NCI-H1417 (cell line): Measurements from ENCODE around the gene ZNF77.
"Not testable (repeated sequence)": the region's sequence is repeated elsewhere in the genome, so short reads cannot be mapped to it uniquely, and the experiment has no call there.

Source experiments
- DNase-seq, 3 experiments: peaks; one replicate each; lab custom pipeline; 2025; lab: John Stamatoyannopoulos, UW

The ZNF77 gene

GRCh38 chr19:2944775-2945574 is at the start of gene ZNF77:
Gene ZNF77, minus strand, starts transcription at chr19:2944971. Its CDS starts 131 bp downstream, at chr19:2944840.
- DNase-seq: peak; percentile 100

- no peak for DNase-seq
These were observed 48.8 kb upstream of the ZNF77 start for GRCh38 chr19:2993579-2993978.

DNA sequence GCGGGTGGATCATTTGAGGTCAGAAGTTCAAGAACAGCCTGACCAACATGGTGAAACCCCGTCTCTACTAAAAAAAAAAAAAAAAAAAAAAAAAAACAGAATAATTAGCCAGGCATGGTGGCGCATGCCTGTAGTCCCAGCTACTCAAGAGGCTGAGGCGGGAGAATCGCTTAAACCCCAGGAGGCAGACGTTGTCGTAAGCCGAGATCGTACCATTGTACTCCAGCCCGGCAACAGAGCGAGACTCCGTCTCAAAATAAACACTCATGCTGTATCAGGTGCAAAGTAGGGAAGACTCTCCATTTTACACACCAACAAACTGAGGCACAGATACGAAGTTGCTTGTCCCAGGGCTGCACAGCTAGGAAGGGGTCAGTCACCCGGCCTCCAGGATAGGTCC is 48.2 kb upstream of the ZNF77 start:
- DNase-seq: peak in 2 of 3 experiments; percentile 58 to 64

DNA sequence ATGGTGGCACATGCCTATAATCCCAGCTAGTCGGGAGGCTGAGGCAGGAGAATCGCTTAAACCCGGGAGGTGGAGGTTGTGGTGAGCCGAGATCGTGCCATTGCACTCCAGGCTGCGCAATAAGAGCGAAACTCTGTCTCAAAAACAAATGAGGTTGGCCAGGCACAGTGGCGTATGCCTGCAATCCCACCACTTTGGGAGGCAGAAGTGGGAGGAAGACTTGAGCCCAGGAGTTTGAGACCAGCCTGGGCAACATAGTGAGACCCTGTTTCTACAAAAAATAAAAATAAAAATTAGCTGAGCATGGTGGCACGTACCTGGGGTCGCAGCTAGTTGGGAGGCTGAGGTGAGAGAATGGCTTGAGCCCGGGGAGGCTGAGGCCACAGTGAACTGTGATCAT is 47.6 kb upstream of the ZNF77 start:
- DNase-seq: not testable (repeated sequence)

- no peak for DNase-seq
These were observed 44.6 kb upstream of the ZNF77 start for GRCh38 chr19:2989236-2989946.

- DNase-seq: no peak
These were observed 43.8 kb upstream of the ZNF77 start for GRCh38 chr19:2988568-2988967.

- peak in 2 of 3 experiments; percentile 39 to 40 for DNase-seq
These were observed 43.0 kb upstream of the ZNF77 start for GRCh38 chr19:2987797-2988196.

- peak in 2 of 3 experiments; percentile 78 to 94 for DNase-seq
These were observed 42.3 kb upstream of the ZNF77 start for GRCh38 chr19:2986951-2987524.

- DNase-seq: no peak
These were observed 39.4 kb upstream of the ZNF77 start for GRCh38 chr19:2984215-2984528.

GRCh38 chr19:2983351-2984214 is 38.8 kb upstream of the ZNF77 start:
- DNase-seq: peak; percentile 97 to 99 (median 98)

DNA sequence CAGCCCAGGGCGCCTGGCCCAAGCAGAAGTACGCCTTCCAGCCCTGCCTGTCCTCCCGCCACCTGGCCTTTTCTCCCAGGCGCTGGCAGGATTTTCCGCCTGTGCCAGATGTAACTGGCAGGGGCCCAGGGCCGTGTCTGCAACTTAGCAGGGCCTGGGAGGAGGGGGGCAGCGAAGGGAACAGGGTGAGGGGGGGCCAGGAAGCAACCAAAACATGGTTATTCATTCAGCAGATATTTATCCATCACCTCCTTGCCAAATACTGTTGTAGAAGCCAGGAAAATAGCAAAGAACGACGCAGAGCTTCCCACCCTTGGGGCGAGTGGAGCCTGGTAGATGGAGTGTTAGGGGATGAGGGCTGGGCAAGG is 38.2 kb upstream of the ZNF77 start:
- DNase-seq: peak; percentile 51 to 88 (median 81)

DNA sequence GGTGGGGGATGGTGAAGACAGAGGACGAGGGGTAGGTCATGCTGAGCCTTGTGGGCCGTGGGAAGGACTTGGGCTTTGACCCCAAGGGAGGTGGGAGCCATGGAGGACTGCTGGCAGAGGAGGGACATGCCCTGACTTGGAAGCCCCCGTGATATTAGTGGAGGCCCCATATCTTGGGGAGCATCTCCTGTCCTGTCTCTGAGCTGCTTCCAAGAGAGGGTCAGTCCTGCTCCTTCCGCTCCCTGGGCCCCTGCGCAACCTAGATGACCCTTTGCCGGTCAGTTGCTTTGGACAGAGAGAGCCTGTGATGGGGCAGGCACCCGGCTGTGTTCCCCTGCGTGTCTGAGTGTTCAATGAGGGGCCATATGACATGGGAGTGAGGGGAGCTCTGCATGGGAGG is 37.8 kb upstream of the ZNF77 start:
- no peak for DNase-seq

GRCh38 chr19:2981898-2982297 is 37.1 kb upstream of the ZNF77 start:
- DNase-seq: peak in 1 of 3 experiments; percentile 11

- no peak for DNase-seq
These were observed 34.0 kb upstream of the ZNF77 start for GRCh38 chr19:2978772-2979171.

- DNase-seq: no peak
These were observed 33.5 kb upstream of the ZNF77 start for GRCh38 chr19:2978166-2978767.

GRCh38 chr19:2977746-2978138 is 33.0 kb upstream of the ZNF77 start:
- no peak for DNase-seq

- peak; percentile 98 to 99 (median 99) for DNase-seq
These were observed 32.4 kb upstream of the ZNF77 start, which contains the start of gene TLE6 for GRCh38 chr19:2977001-2977745. Gene TLE6, plus strand, starts transcription at chr19:2977564. Its CDS starts 670 bp downstream, at chr19:2978234.

- DNase-seq: peak in 2 of 3 experiments; percentile 66 to 81
These were observed 31.8 kb upstream of the ZNF77 start for GRCh38 chr19:2976609-2977000.

DNA sequence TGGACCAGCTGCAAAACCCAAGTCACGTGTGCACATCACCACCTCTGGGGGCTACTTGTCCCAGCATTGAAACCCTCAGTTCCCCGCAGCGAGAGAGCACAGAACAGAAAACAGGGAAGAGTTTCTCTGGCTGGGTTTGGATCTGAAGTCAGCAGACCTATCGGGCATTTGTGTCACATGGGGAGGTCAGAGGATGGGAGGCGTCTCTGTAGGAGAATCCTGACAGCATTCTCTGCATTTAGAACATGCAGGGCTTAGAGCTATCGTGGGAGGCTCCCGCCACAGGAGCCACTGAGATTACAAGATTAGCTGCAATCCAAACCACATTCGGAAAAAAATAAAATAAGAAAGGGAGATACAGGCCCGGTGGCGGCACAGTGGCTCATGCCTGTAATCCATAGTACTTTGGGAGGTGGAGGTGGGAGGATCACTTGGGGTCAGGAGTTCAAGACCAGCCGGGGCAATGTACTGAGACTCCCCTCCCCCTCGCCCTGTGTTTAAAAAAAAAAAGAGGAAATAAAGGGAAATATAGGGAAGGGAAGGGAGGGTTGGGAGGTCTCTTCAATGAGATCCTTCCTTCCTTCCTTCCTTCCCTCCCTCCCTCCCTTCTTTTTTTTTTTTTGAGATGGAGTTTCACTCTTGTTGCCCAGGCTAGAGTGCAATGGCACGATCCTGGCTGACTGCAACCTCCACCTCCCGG is 29.7 kb upstream of the ZNF77 start:
- no peak for DNase-seq

DNA sequence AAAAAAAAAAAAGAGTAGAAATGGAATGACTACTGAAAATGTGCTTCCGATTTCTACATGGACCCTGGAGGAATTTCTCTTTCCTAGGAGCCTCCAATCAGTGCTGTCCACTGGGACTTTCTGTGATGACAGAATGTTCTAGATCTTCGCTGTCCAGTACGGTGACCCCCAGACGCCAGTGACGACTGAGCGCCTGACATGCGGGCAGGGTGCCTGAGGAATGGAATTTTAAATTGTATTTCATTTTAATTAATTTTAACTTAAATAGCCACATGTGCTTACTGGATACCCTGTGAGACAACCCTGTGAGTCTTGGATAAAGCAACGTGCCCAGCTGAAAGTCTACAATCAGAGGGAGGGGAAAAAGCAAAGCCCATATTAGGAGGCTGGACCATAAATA is 28.5 kb upstream of the ZNF77 start:
- peak in 1 of 3 experiments; percentile 20 for DNase-seq
